HG03354 (cell line): ENCODE data around the gene CARD19.
A peak's percentile ranks its signal among the peaks of the same experiment; 100 is the strongest.

ENCODE experiments used
- ATAC-seq: cut with Tn5 transposase; IDR thresholded peaks from one replicate; pipeline ENCODE4 v1.9.1; 2021; ENCODE audit warnings: mild to moderate bottlenecking; ENCODE audit not compliant: unreplicated experiment, poor library complexity, severe bottlenecking

Gene CARD19

GRCh38 chr9:93061791-93062763, 33.9 kb upstream of the CARD19 start:
- ATAC-seq: peak; percentile 49

DNA sequence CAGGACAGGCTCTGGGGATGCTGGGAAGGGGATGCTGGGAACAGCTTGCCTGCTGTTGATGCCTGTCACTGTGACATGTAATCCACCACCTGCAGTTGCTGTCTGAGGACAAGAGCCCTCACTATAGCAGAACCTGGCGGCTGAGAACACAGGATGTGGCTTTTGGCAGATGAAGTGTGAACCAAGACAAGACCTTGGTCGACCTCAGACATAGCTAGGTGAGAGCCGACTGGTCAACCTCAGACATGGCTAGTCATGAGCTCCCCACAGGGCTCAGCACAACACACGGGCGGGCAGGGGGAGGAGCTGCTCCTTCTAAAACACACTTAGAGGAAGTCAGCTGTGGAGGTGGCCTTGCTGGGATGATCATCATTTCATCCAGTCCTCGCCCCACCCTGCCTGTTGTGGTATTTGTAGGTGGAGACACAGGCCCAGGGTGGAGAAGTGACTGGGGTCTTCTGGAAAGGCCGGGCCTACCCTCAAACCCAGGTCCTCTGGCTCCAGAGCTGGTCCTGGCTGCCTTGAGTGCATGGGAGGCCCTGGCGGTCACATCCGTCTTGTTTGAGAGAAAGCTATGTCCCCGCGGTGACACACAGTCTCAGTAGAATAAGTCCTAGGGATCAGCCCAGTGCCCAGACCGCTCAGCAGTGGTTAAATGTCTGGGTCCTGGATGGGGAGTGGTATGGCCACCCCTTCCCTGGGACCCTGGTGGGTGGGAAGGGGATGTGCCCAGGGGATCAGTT, 31.5 kb upstream of the CARD19 start:
- ATAC-seq: peak; percentile 90

DNA sequence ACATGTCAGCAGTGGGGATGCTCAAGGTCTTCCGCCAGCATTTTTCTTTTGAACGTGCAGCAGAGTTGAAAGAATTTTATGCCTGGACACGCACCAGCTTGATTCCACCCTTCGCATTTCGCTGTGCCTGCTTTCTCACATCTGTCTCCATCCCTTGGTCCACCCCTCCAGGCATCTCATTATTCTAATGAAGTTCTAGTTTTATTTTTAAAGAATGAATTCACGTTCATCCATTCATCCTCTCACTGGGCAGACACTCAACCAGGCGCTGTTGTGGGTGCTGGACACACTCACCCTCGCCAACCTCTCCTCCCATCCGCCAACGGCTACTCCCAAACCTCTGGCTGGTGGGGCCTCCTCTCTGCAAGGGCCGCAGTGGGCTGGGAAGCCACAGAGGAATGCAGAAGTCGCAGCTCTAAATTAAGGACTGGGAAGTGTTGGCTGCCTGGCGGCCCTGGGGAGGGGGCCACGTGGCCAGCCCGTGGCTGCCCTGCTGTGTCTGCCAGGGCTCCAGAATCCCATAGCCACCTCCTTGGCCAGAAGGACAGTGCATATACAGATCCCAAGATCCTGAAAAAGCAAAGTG, 30.8 kb upstream of the CARD19 start:
- no peak for ATAC-seq

- ATAC-seq: no peak
Measured at GRCh38 chr9:93066978-93067603, 28.9 kb upstream of the CARD19 start.

DNA sequence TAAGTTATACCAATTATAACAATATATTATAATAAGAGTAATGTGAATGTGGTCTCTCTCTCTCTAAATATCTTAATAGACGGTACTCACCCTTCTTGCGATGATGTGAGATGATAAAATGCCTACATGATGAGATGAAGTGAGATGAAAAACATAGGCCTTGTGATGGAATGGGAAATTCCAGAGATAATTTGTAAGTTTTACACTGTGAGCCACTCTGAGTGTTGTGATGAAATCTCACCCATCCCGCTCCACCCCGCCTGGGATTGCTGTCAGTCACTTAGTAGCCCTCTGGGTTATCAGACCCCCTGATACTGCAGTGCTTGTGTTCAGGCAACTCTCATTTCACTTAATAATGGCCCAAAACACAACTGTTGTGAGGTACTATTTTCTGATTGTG, 27.1 kb upstream of the CARD19 start:
- ATAC-seq: no peak

- ATAC-seq: no peak
Measured at GRCh38 chr9:93071464-93071863, 24.6 kb upstream of the CARD19 start.

DNA sequence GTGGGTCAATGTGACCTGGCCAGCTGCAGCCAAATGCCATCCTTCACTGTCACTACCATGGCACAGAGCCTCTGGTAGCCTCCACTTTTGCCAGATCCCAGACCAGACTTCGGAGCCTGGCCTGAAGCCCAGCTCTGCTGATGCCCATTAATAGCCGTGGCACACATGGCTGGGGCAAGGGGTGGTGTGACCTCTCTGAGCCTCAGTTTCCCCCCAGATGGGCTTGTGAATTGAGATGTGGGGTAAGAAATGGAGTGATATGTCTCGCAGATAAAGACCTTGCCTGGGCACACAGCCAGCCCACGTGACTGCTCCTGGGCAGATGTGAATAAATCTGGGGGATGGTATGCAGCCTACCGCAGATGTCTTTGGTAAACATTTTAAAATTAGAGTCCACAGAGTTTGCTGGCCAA, 23.6 kb upstream of the CARD19 start:
- no peak for ATAC-seq

DNA sequence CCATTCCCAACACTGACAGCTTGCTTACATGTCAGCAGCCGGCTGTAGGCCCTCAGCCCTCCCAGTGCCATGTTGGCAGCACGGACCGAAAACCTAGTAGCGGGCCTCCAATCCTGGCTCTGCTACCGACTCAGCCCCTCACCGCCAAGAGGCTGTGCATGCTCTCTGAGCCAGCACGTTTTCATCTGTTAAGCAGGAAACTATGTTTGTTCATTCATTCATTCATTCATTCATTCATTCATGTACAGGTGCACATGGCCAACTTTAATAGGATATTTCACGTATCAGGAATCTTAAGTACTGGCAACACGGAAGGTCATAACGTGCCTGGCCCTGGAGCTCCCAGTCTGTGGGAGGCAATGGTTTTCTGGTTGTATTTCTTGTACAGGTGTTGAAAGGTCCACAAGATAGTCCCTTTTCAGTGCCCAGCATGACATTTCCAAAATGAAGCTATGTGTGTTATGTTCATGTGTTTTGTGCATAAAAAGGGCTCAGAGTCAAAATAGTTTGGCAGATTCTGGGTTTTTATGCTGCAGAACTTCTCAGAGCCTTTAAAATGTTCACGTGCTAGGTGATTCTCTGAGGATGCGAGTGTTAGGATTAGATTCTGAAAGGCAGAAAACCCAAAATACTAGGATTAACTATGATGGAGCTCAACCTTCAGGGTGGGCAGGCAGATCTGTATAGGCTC, 19.8 kb upstream of the CARD19 start:
- ATAC-seq: no peak

DNA sequence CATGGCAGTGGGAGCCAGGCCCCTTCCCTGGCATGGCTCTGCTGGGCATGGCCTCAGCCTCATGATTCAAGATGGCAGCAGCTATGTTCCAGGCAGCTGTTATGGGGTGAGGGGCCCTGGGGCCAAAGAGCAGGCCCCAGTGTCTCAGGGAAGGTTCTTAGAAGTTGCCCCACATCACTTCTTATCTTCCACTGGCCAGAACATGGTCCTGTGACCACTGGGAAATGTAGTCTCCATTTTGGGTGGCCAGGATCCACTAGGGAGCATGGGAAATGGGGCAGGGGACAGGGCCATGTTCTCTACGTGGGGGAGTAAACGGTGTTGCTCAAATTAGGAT, 19.3 kb upstream of the CARD19 start:
- ATAC-seq: no peak

DNA sequence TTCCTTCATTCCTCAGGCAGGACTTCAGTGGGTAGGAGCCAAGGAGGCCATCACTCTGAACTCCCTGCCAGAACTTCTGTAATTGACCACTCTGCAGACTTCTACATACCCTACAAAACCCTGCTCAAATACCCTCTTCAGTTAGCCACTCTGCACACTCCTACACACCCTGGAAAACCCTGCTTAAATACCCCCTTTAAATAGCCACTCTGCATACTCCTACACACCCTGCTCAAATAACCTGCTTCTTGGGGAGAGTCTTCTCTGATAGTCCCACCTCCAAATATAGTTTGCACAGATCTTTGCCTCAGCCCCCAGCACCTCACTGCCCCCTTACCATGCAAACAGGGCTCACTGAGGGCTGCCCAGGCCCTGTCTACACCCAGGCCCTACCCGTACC, 18.6 kb upstream of the CARD19 start:
- ATAC-seq: no peak

DNA sequence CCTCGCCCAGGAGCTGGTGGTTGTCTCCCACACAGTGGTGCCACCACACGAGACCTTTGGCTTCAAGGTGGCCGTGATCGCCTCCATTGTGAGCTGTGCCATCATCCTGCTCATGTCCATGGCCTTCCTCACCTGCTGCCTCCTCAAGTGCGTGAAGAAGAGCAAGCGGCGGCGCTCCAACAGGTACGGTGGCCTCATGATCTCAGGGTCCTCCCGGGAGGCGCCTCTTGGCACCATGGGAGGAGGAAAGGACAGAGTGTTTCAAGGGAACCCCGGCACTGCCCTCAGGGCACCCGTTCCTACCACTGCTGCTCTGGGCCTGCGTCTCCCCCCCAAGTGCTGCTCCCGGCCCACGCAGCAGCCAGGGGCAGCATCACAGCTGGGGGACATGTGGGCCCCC, 18.2 kb upstream of the CARD19 start:
- ATAC-seq: no peak

GRCh38 chr9:93079371-93079770, 16.6 kb upstream of the CARD19 start:
- ATAC-seq: no peak

DNA sequence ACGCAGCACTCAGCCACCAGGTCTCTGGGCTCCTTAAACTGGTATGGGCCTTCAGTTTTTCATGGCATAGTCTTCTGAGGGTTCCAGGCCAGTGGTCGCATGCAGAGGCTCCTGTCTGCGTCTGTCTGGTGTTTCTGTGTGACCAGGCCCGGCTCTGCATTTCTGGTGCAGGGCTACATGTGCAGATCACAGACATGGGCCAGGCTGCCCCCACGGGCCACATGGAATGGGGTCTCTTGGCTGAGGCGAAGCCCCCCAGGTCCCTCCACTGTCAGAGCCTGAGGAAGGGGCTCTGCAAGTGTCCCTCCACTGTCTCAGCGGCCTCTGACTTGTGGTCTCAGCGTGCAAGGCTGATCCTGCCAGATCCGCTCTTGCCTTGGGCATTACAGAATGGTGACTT, 15.6 kb upstream of the CARD19 start:
- ATAC-seq: no peak

GRCh38 chr9:93081081-93081529, 14.9 kb upstream of the CARD19 start:
- ATAC-seq: no peak

DNA sequence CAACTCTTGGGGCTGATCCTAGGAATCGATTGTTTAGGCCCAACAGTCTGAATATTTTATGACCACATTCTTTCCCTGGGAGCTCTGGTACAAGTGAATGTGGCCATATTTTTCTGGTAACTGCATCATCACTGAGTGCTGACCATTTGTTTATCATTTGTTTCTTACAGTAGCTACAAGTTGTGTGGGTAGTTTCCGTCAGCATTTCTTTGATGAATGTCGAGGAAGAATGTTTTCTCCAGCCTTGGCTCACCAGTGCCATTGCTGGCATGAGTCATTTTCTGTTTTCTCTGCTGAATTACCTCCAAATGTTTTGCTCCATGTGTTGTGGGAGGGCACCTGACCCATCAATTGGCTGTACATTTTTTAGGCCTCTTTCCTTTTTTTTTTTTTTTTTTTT, 14.1 kb upstream of the CARD19 start:
- ATAC-seq: no peak

GRCh38 chr9:93082841-93083411, 13.1 kb upstream of the CARD19 start:
- no peak for ATAC-seq

- ATAC-seq: no peak
Measured at GRCh38 chr9:93083592-93084470, 12.2 kb upstream of the CARD19 start.

DNA sequence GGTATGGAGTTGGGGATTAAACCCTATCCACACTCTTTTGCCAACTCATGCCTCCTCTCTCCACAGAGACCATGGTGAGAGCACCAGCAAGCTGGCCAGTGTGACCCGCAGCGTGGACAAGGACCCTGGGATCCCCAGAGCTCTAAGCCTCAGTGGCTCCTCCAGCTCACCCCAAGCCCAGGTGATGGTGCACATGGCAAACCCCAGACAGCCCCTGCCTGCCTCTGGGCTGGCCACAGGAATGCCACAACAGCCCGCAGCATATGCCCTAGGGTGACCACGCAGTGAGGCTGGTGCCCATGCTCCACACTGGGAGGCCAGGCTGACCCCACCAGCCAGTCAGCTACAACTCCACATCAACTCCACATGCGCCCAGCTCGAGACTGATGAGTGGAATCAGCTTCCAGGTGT, 11.5 kb upstream of the CARD19 start:
- no peak for ATAC-seq
